Adipocyte (in vitro differentiated cells): ENCODE data around the gene ANKRD40.

Experiments
- DNase-seq: peaks from one replicate; pipeline ENCODE4 v3.0.0-alpha.2; 2015; ENCODE audit warnings: low read depth
- H3K27me3 ChIP-seq: replicated peaks from 2 replicates; pipeline ENCODE4 v1.7.0; 2013; ENCODE audit warnings: mild to moderate bottlenecking, low read length, moderate library complexity; ENCODE audit not compliant: control insufficient read depth, insufficient read depth
- H3K36me3 ChIP-seq: 2 replicates; pipeline ENCODE4 v1.7.0; 2013; ENCODE audit warnings: low read length, mild to moderate bottlenecking, moderate library complexity; ENCODE audit not compliant: control insufficient read depth, insufficient read depth, severe bottlenecking
- H3K4me1 ChIP-seq: 2 replicates; pipeline ENCODE4 v1.7.0; 2013; ENCODE audit warnings: mild to moderate bottlenecking, low read length, moderate library complexity; ENCODE audit not compliant: control insufficient read depth, insufficient read depth
- H3K4me3 ChIP-seq: 2 replicates; pipeline ENCODE4 v1.7.0; 2013; ENCODE audit warnings: mild to moderate bottlenecking, low read length, moderate library complexity
- H3K9ac ChIP-seq: 2 replicates; pipeline ENCODE4 v1.7.0; 2013; ENCODE audit warnings: mild to moderate bottlenecking, low read length, moderate library complexity
- H3K9me3 ChIP-seq: 2 replicates; pipeline ENCODE4 v1.7.0; 2013; ENCODE audit warnings: mild to moderate bottlenecking, low read length, moderate library complexity; ENCODE audit not compliant: control insufficient read depth

ANKRD40 gene

GRCh38 chr17:50690887-50691549, 16.7 kb downstream of the ANKRD40 start:
- Histone ChIP-seq H3K4me1 (peaks cover 75% of the 10 kb centered on the region), H3K9me3 (no peaks in the 10 kb centered on the region), H3K27me3 (no peaks in the 10 kb centered on the region), H3K9ac (no peak overlapping the region), H3K36me3 (peaks cover 34% of the 10 kb centered on the region), H3K4me3 (no peak overlapping the region)
- no peak for DNase-seq

GRCh38 chr17:50689956-50690886, 17.5 kb downstream of the ANKRD40 start:
- H3K9me3 ChIP-seq = no peaks in the 10 kb centered on the region
- H3K36me3 ChIP-seq = peaks cover 26% of the 10 kb centered on the region
- H3K9ac ChIP-seq = peak overlapping the region; percentile 6
- no peak overlapping the region for H3K4me3 ChIP-seq
- DNase-seq = no peak
- H3K4me1 ChIP-seq = peaks cover 76% of the 10 kb centered on the region
- H3K27me3 ChIP-seq = no peaks in the 10 kb centered on the region

GRCh38 chr17:50689251-50689650, 18.5 kb downstream of the ANKRD40 start:
- Histone ChIP-seq H3K4me3 (no peak overlapping the region), H3K9me3 (no peaks in the 10 kb centered on the region), H3K27me3 (no peaks in the 10 kb centered on the region), H3K36me3 (peaks cover 22% of the 10 kb centered on the region), H3K9ac (peak overlapping the region; percentile 6), H3K4me1 (peaks cover 70% of the 10 kb centered on the region)
- DNase-seq = peak; percentile 23

GRCh38 chr17:50688245-50688644, 19.5 kb downstream of the ANKRD40 start:
- H3K4me1 ChIP-seq = peaks cover 61% of the 10 kb centered on the region

GRCh38 chr17:50687200-50688066, 20.3 kb downstream of the ANKRD40 start:
- Histone ChIP-seq H3K36me3 (peaks cover 9% of the 10 kb centered on the region), H3K4me1 (peaks cover 53% of the 10 kb centered on the region), H3K9ac (peak overlapping the region; percentile 73), H3K4me3 (peak overlapping the region; percentile 8), H3K9me3 (no peaks in the 10 kb centered on the region), H3K27me3 (no peaks in the 10 kb centered on the region)
- DNase-seq = peak; percentile 32

More at GRCh38 chr17:50688245-50688644, 19.5 kb downstream of the ANKRD40 start:
- H3K9me3 ChIP-seq = no peaks in the 10 kb centered on the region
- peaks cover 17% of the 10 kb centered on the region for H3K36me3 ChIP-seq
- H3K4me3 ChIP-seq = no peak overlapping the region
- H3K9ac ChIP-seq = no peak overlapping the region
- no peak for DNase-seq
- H3K27me3 ChIP-seq = no peaks in the 10 kb centered on the region

- Histone ChIP-seq H3K9ac (peak overlapping the region; percentile 73), H3K9me3 (no peaks in the 10 kb centered on the region), H3K4me3 (peak overlapping the region; percentile 8), H3K36me3 (peaks cover 2% of the 10 kb centered on the region), H3K27me3 (no peaks in the 10 kb centered on the region), H3K4me1 (peaks cover 49% of the 10 kb centered on the region)
- peak; percentile 83 for DNase-seq
These were observed 21.1 kb downstream of the ANKRD40 start for GRCh38 chr17:50686494-50687199.

- no peaks in the 10 kb centered on the region for H3K27me3 ChIP-seq
- peaks cover 53% of the 10 kb centered on the region for H3K4me1 ChIP-seq
- peak overlapping the region; percentile 66 for H3K9ac ChIP-seq
- H3K9me3 ChIP-seq = no peaks in the 10 kb centered on the region
- H3K36me3 ChIP-seq = peaks cover 2% of the 10 kb centered on the region
- H3K4me3 ChIP-seq = no peak overlapping the region
- DNase-seq = no peak
These were observed 21.8 kb downstream of the ANKRD40 start for GRCh38 chr17:50685691-50686493.

- Histone ChIP-seq H3K36me3 (no peaks in the 10 kb centered on the region), H3K27me3 (no peaks in the 10 kb centered on the region), H3K4me1 (peaks cover 57% of the 10 kb centered on the region), H3K4me3 (no peak overlapping the region), H3K9me3 (no peaks in the 10 kb centered on the region), H3K9ac (no peak overlapping the region)
- DNase-seq = no peak
These were observed 22.4 kb downstream of the ANKRD40 start for GRCh38 chr17:50685334-50685665.

GRCh38 chr17:50684612-50685333, 22.9 kb downstream of the ANKRD40 start:
- H3K4me1 ChIP-seq = peaks cover 52% of the 10 kb centered on the region
- H3K27me3 ChIP-seq = no peaks in the 10 kb centered on the region
- H3K9me3 ChIP-seq = no peaks in the 10 kb centered on the region
- no peak overlapping the region for H3K4me3 ChIP-seq
- DNase-seq = no peak
- no peaks in the 10 kb centered on the region for H3K36me3 ChIP-seq
- peak overlapping the region; percentile 15 for H3K9ac ChIP-seq

GRCh38 chr17:50684288-50684611, 23.5 kb downstream of the ANKRD40 start:
- peaks cover 3% of the 10 kb centered on the region for H3K36me3 ChIP-seq
- DNase-seq = no peak

More at GRCh38 chr17:50684288-50684611, 23.5 kb downstream of the ANKRD40 start:
- Histone ChIP-seq H3K4me1 (peaks cover 47% of the 10 kb centered on the region), H3K9me3 (no peaks in the 10 kb centered on the region), H3K4me3 (no peak overlapping the region), H3K27me3 (no peaks in the 10 kb centered on the region), H3K9ac (peak overlapping the region; percentile 15)
